A673 (cell line): ENCODE measurements around the gene CACHD1. TPM values are rescaled to one million over a fixed set of nuclear protein-coding genes. Genes with fewer than 3 reads are reported as not detected.
"Not testable (repeated sequence)": the region's sequence is repeated elsewhere in the genome, so short reads cannot be mapped to it uniquely, and the experiment has no call there.

Source experiments
- BruUV-seq: library from RNA; stranded (reverse); fragments of 400-500 nt; replicated peaks from 2 replicates; lab custom pipeline; 2021; lab: Mats Ljungman, UMichigan
- CTCF ChIA-PET: fragments of 300-600 bp; sonication (Branson Sonifier 250); formaldehyde crosslinking; loops from one replicate; lab custom pipeline; 2022; ENCODE audit warnings: antibody characterized with exemption; lab: Charles Lee
- POLR2A ChIA-PET: fragments of 300-600 bp; sonication (Branson Sonifier 250); formaldehyde crosslinking; loops from one replicate; lab custom pipeline; 2022; ENCODE audit warnings: antibody characterized with exemption; ENCODE audit not compliant: low non-redundant PET; lab: Charles Lee
- DNase-seq: peaks from one replicate; pipeline ENCODE4 v3.0.0-alpha.2; 2015; ENCODE audit warnings: low spot score
- H3K27ac ChIP-seq: fragments of 200-600 bp; sonication (generic); 2 replicates; pipeline ENCODE4 v1.5.1; 2016; ENCODE audit warnings: mixed run types, low read depth, mild to moderate bottlenecking, mixed read lengths, antibody characterized with exemption, low read length; ENCODE audit not compliant: poor library complexity, severe bottlenecking
- H3K27me3 ChIP-seq: fragments of 200-600 bp; sonication (generic); replicated peaks from 2 replicates; pipeline ENCODE4 v1.6.1; 2017; ENCODE audit warnings: mixed run types, low read depth, mild to moderate bottlenecking, mixed read lengths, antibody characterized with exemption, low read length; ENCODE audit not compliant: insufficient read depth, poor library complexity
- H3K36me3 ChIP-seq: fragments of 200-600 bp; sonication (generic); 2 replicates; pipeline ENCODE4 v1.6.1; 2016; ENCODE audit warnings: mixed run types, mild to moderate bottlenecking, mixed read lengths, antibody characterized with exemption, low read length; ENCODE audit not compliant: insufficient read depth, poor library complexity, severe bottlenecking
- H3K4me1 ChIP-seq: fragments of 200-600 bp; sonication (generic); 2 replicates; pipeline ENCODE4 v1.6.1; 2017; ENCODE audit warnings: mixed run types, mild to moderate bottlenecking, mixed read lengths, antibody characterized with exemption, low read length; ENCODE audit not compliant: insufficient read depth, poor library complexity, severe bottlenecking
- H3K4me3 ChIP-seq: fragments of 200-600 bp; sonication (generic); 2 replicates; pipeline ENCODE4 v1.5.1; 2016; ENCODE audit warnings: low read depth, mixed run types, mild to moderate bottlenecking, mixed read lengths, low read length; ENCODE audit not compliant: poor library complexity, severe bottlenecking
- H3K9me3 ChIP-seq: fragments of 200-600 bp; sonication (generic); 2 replicates; pipeline ENCODE4 v1.6.1; 2016; ENCODE audit warnings: mixed run types, low read depth, mild to moderate bottlenecking, mixed read lengths, antibody characterized with exemption, low read length; ENCODE audit not compliant: poor library complexity, severe bottlenecking
- CTCF ChIP-seq: fragments of 300-800, 200-600 bp; sonication (generic); conservative IDR thresholded peaks from 2 replicates; pipeline ENCODE4 v1.5.1; 2017; ENCODE audit warnings: low read depth, mild to moderate bottlenecking, antibody characterized with exemption, low read length, moderate library complexity, mixed read lengths
- EZH2 ChIP-seq: fragments of 200-600 bp; sonication (generic); IDR thresholded peaks from 2 replicates; pipeline ENCODE4 v1.6.1; 2017; ENCODE audit warnings: borderline replicate concordance, low read depth, mild to moderate bottlenecking, mixed read lengths, antibody characterized with exemption, low read length; ENCODE audit not compliant: poor library complexity, severe bottlenecking
- intact Hi-C: fragments of 100-400 bp; cut with micrococcal nuclease; formaldehyde crosslinking; loops from one replicate; pipeline ENCODE4 v1.10.0; 2022; ENCODE audit not compliant: unreplicated experiment
- total RNA-seq: library from RNA; stranded (reverse); gene quantifications from 2 replicates; pipeline ENCODE4 v1.2.3, GENCODE V29; 2021

Gene CACHD1
- total RNA-seq, 1 experiment from 2014 or later, result 39.2 TPM

GRCh38 chr1:64608005-64608650, 138.2 kb downstream of the CACHD1 start:
- POLR2A ChIA-PET, result no interaction called here

GRCh38 chr1:64608651-64609048, 138.7 kb downstream of the CACHD1 start:
- Histone ChIP-seq H3K4me1 (no peaks in the 10 kb centered on the region), H3K27ac (no peak overlapping the region), H3K4me3 (no peak overlapping the region), H3K9me3 (peaks cover 9% of the 10 kb centered on the region), H3K27me3 (no peaks in the 10 kb centered on the region), H3K36me3 (peaks cover 20% of the 10 kb centered on the region)
- TF ChIP-seq CTCF (no peak), EZH2 (no peak)
- no TSS peak for BruUV-seq
- CTCF ChIA-PET, result no interaction called here
- POLR2A ChIA-PET, result no interaction called here
- no peak for DNase-seq
- intact Hi-C loops, result no loop called here

More at GRCh38 chr1:64608005-64608650, 138.2 kb downstream of the CACHD1 start:
- H3K9me3 ChIP-seq, result peaks cover 9% of the 10 kb centered on the region
- BruUV-seq, result no TSS peak
- CTCF ChIA-PET, result no interaction called here
- peaks cover 25% of the 10 kb centered on the region for H3K36me3 ChIP-seq
- no peak for DNase-seq
- TF ChIP-seq EZH2, result no peak
- TF ChIP-seq CTCF, result no peak
- no peaks in the 10 kb centered on the region for H3K4me1 ChIP-seq
- intact Hi-C loops, result no loop called here
- no peaks in the 10 kb centered on the region for H3K27me3 ChIP-seq
- no peak overlapping the region for H3K27ac ChIP-seq
- no peak overlapping the region for H3K4me3 ChIP-seq

GRCh38 chr1:64610950-64611349, 141.0 kb downstream of the CACHD1 start:
- CTCF ChIA-PET, intact Hi-C loops: not testable (repeated sequence)
- peaks cover 18% of the 10 kb centered on the region for H3K36me3 ChIP-seq

GRCh38 chr1:64616039-64616438, 146.1 kb downstream of the CACHD1 start:
- Histone ChIP-seq H3K27ac (no peak overlapping the region), H3K4me1 (no peaks in the 10 kb centered on the region), H3K9me3 (no peaks in the 10 kb centered on the region), H3K27me3 (no peaks in the 10 kb centered on the region), H3K4me3 (no peak overlapping the region), H3K36me3 (peaks cover 3% of the 10 kb centered on the region)
- TF ChIP-seq CTCF (no peak), EZH2 (no peak)
- ChIA-PET POLR2A (no interaction called here), CTCF (no interaction called here)
- BruUV-seq, result no TSS peak
- no peak for DNase-seq
- intact Hi-C loops, result no loop called here

More at GRCh38 chr1:64610950-64611349, 141.0 kb downstream of the CACHD1 start:
- DNase-seq, H3K9me3 ChIP-seq, POLR2A ChIA-PET, H3K27ac ChIP-seq, BruUV-seq, H3K4me1 ChIP-seq, H3K4me3 ChIP-seq, H3K27me3 ChIP-seq: not testable (repeated sequence)
